ENCODE data around the gene NAP1L1.

NAP1L1 gene

DNA sequence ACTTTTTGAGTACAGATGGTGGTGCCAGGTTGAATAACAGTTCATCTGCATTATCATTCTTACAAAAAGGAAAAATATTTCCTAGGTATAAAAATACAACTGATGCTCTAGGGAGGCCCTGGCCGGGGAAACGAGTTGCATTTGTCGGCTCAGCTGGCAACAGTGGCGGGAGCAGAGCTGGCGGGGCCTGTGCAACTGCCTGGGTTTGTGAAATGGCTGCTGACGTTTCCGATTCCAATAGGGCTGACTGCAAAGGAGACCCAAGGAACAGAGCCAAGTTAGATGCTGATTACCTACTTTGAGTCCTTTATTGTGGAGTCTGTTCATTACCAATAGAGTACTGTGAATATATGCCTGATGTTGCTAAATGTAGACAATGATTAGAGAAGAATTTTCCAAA, 27.2 kb downstream of the NAP1L1 start:
- Histone ChIP-seq H3K9ac (ENCODE audit: low read depth, low read length) (no peak overlapping the region), H3K4me1 (ENCODE audit: control insufficient read depth, insufficient read depth, low read length) (no peaks in the 10 kb centered on the region), H3K4me2 (ENCODE audit: low read length) (no peak overlapping the region), H3K36me3 (ENCODE audit: insufficient read depth, low read length) (peaks cover 98% of the 10 kb centered on the region), H3K9me3 (replicated peaks; ENCODE audit: low read length) (no peaks in the 10 kb centered on the region), H3K4me3 (ENCODE audit: low read length) (no peak overlapping the region), H3K27me3 (ENCODE audit: control insufficient read depth, insufficient read depth, low read length) (no peaks in the 10 kb centered on the region)

DNA sequence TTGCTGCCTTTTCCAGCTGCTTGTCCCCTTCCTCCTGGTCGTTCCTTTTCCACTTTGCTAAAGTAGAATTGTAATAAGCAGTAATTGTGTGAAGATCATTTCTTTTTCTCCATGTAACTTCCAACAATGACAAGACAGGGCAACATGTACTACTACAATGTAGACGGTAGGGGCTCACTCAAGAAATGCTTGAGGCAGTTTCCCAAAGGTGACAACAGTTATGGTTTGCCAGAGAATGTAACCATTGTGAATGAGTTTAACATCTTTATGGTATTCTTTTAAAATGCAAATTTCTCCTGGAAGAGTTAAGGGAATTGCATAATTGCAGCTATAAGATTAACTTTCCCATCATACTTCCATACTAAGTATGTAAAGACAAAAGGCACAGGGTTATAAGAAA, 29.1 kb downstream of the NAP1L1 start:
- Histone ChIP-seq H3K9ac (ENCODE audit: low read depth, low read length) (no peak overlapping the region), H3K36me3 (ENCODE audit: insufficient read depth, low read length) (peaks cover 93% of the 10 kb centered on the region)

GRCh38 chr12:76049575-76050251, 34.8 kb downstream of the NAP1L1 start:
- Histone ChIP-seq H3K36me3 (ENCODE audit: insufficient read depth, low read length) (peaks cover 87% of the 10 kb centered on the region), H3K4me2 (ENCODE audit: low read length) (no peak overlapping the region), H3K9me3 (replicated peaks; ENCODE audit: low read length) (no peaks in the 10 kb centered on the region), H3K9ac (ENCODE audit: low read depth, low read length) (no peak overlapping the region), H3K4me1 (ENCODE audit: control insufficient read depth, insufficient read depth, low read length) (peaks cover 8% of the 10 kb centered on the region), H3K27me3 (ENCODE audit: control insufficient read depth, insufficient read depth, low read length) (no peaks in the 10 kb centered on the region), H3K4me3 (ENCODE audit: low read length) (no peak overlapping the region)

More for the DNA sequence above, 29.1 kb downstream of the NAP1L1 start:
- Histone ChIP-seq H3K4me2 (ENCODE audit: low read length) (no peak overlapping the region), H3K4me3 (ENCODE audit: low read length) (no peak overlapping the region), H3K27me3 (ENCODE audit: control insufficient read depth, insufficient read depth, low read length) (no peaks in the 10 kb centered on the region), H3K9me3 (replicated peaks; ENCODE audit: low read length) (no peaks in the 10 kb centered on the region), H3K4me1 (ENCODE audit: control insufficient read depth, insufficient read depth, low read length) (no peaks in the 10 kb centered on the region)

DNA sequence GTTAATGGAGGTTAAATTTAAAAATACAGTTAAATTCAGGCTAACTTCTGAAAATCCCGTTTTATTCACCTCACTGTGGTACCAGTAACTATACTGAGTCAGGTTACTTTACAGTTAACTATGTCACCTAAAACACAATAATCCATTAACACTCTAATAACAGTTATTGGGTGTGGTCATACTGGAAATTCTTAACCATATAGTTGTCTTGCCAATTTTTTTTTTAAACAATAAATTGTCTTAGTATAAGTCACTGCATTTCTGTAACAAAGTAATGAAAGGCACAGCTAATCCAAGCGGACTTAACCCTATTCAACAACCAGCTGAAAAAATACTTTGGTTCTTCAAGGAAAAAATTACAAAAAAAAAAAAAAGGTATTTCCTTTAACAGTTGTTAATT, 36.7 kb downstream of the NAP1L1 start:
- H3K36me3 ChIP-seq (ENCODE audit: insufficient read depth, low read length): peaks cover 87% of the 10 kb centered on the region
- peaks cover 8% of the 10 kb centered on the region for H3K4me1 ChIP-seq (ENCODE audit: control insufficient read depth, insufficient read depth, low read length)
- H3K9ac ChIP-seq (ENCODE audit: low read depth, low read length): no peak overlapping the region
- H3K4me2 ChIP-seq (ENCODE audit: low read length): no peak overlapping the region
- H3K9me3 ChIP-seq (replicated peaks; ENCODE audit: low read length): no peaks in the 10 kb centered on the region
- H3K4me3 ChIP-seq (ENCODE audit: low read length): no peak overlapping the region
- no peaks in the 10 kb centered on the region for H3K27me3 ChIP-seq (ENCODE audit: control insufficient read depth, insufficient read depth, low read length)

GRCh38 chr12:76047060-76047459, 37.4 kb downstream of the NAP1L1 start:
- no peak overlapping the region for H3K9ac ChIP-seq (ENCODE audit: low read depth, low read length)
- no peak overlapping the region for H3K4me2 ChIP-seq (ENCODE audit: low read length)
- no peak overlapping the region for H3K4me3 ChIP-seq (ENCODE audit: low read length)
- H3K4me1 ChIP-seq (ENCODE audit: control insufficient read depth, insufficient read depth, low read length): peaks cover 8% of the 10 kb centered on the region
- peaks cover 86% of the 10 kb centered on the region for H3K36me3 ChIP-seq (ENCODE audit: insufficient read depth, low read length)
- no peaks in the 10 kb centered on the region for H3K9me3 ChIP-seq (replicated peaks; ENCODE audit: low read length)
- no peaks in the 10 kb centered on the region for H3K27me3 ChIP-seq (ENCODE audit: control insufficient read depth, insufficient read depth, low read length)

- Histone ChIP-seq H3K4me2 (ENCODE audit: low read length) (no peak overlapping the region), H3K27me3 (ENCODE audit: control insufficient read depth, insufficient read depth, low read length) (no peaks in the 10 kb centered on the region), H3K9ac (ENCODE audit: low read depth, low read length) (no peak overlapping the region), H3K4me1 (ENCODE audit: control insufficient read depth, insufficient read depth, low read length) (peaks cover 10% of the 10 kb centered on the region), H3K36me3 (ENCODE audit: insufficient read depth, low read length) (peaks cover 67% of the 10 kb centered on the region), H3K4me3 (ENCODE audit: low read length) (no peak overlapping the region), H3K9me3 (replicated peaks; ENCODE audit: low read length) (no peaks in the 10 kb centered on the region)
Observed at GRCh38 chr12:76043377-76043776, 41.1 kb downstream of the NAP1L1 start.

- Histone ChIP-seq H3K4me1 (ENCODE audit: control insufficient read depth, insufficient read depth, low read length) (peaks cover 17% of the 10 kb centered on the region), H3K27me3 (ENCODE audit: control insufficient read depth, insufficient read depth, low read length) (no peaks in the 10 kb centered on the region), H3K4me2 (ENCODE audit: low read length) (no peak overlapping the region), H3K9me3 (replicated peaks; ENCODE audit: low read length) (no peaks in the 10 kb centered on the region), H3K4me3 (ENCODE audit: low read length) (no peak overlapping the region), H3K36me3 (ENCODE audit: insufficient read depth, low read length) (peaks cover 55% of the 10 kb centered on the region), H3K9ac (ENCODE audit: low read depth, low read length) (no peak overlapping the region)
Observed at GRCh38 chr12:76042147-76042546, 42.3 kb downstream of the NAP1L1 start.

GRCh38 chr12:76041406-76041805, 43.1 kb downstream of the NAP1L1 start:
- Histone ChIP-seq H3K9ac (ENCODE audit: low read depth, low read length) (no peak overlapping the region), H3K36me3 (ENCODE audit: insufficient read depth, low read length) (peaks cover 49% of the 10 kb centered on the region), H3K27me3 (ENCODE audit: control insufficient read depth, insufficient read depth, low read length) (no peaks in the 10 kb centered on the region), H3K4me3 (ENCODE audit: low read length) (no peak overlapping the region), H3K4me1 (ENCODE audit: control insufficient read depth, insufficient read depth, low read length) (peaks cover 17% of the 10 kb centered on the region), H3K9me3 (replicated peaks; ENCODE audit: low read length) (no peaks in the 10 kb centered on the region), H3K4me2 (ENCODE audit: low read length) (no peak overlapping the region)

- Histone ChIP-seq H3K4me1 (ENCODE audit: control insufficient read depth, insufficient read depth, low read length) (peaks cover 17% of the 10 kb centered on the region), H3K4me3 (ENCODE audit: low read length) (no peak overlapping the region), H3K9ac (ENCODE audit: low read depth, low read length) (no peak overlapping the region), H3K27me3 (ENCODE audit: control insufficient read depth, insufficient read depth, low read length) (no peaks in the 10 kb centered on the region), H3K4me2 (ENCODE audit: low read length) (no peak overlapping the region), H3K9me3 (replicated peaks; ENCODE audit: low read length) (no peaks in the 10 kb centered on the region), H3K36me3 (ENCODE audit: insufficient read depth, low read length) (peaks cover 45% of the 10 kb centered on the region)
Observed at GRCh38 chr12:76040461-76040860, 44.0 kb downstream of the NAP1L1 start.

DNA sequence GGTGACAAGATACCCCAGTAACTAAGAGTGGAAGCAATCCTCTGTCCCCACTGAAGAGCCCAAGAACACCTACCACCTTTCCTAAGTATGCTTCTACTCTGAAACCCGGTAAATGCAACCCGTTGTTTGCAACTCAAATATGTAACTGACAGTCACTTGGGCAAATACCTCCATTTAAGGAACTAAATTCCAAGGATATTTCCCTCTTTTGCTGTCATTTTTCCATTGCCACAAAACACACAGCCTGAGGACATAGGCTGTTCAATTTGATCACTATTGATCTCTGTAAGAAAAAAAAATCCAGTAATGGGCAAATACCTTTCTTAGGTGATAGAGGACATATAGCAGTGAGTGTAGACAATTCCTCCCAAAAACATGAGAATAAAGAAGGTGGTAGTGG, 46.3 kb downstream of the NAP1L1 start:
- peaks cover 22% of the 10 kb centered on the region for H3K36me3 ChIP-seq (ENCODE audit: insufficient read depth, low read length)
- no peaks in the 10 kb centered on the region for H3K27me3 ChIP-seq (ENCODE audit: control insufficient read depth, insufficient read depth, low read length)
- peaks cover 35% of the 10 kb centered on the region for H3K4me1 ChIP-seq (ENCODE audit: control insufficient read depth, insufficient read depth, low read length)
- H3K9ac ChIP-seq (ENCODE audit: low read depth, low read length): peak overlapping the region; percentile 29
- H3K4me3 ChIP-seq (ENCODE audit: low read length): no peak overlapping the region
- H3K9me3 ChIP-seq (replicated peaks; ENCODE audit: low read length): no peaks in the 10 kb centered on the region
- H3K4me2 ChIP-seq (ENCODE audit: low read length): no peak overlapping the region

DNA sequence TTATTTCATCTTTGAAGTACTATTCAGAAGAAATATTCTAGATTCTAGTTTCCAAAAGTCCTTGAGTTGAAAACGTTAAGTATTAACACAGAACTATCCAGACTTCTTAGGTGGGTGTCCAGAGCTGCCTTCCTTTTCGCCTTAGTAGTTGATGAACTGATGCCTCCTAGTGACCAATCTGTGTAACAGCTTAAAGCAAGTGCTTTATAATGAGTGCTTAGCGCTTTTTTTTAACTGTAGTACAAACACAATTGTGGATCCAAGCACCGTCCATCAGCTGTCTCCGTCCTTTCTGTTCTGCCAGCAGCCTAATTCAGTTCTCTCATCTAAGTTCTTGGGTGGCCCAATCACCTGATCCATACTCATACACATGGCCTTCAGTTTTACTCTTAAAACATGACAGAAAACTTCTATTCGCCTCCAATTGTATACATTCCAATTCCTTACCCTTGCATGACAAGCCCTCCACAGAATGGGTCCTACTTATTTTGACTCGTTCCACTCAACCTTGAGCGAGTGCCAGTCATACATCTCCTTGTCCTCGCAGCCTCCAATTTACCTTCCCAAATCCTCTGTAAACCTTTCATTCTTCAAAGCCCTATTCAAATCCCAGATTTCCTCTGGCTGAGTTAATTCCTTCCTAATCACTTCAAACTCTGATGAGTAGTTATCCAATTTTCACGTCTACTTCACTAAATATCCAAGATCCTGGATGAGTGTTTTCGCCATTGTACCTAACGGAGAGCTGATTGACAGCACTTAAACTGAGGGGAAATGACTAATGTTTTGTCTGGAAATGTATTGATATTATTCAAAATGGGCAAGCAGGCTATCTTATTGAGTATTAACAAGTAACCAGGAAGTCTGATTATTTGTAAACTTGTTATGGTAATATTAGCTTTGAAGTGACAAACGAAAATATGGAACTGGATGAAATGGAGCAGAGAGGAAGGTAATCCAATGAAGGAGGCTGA, 47.1 kb downstream of the NAP1L1 start:
- Histone ChIP-seq H3K9ac (ENCODE audit: low read depth, low read length) (peak overlapping the region; percentile 29), H3K4me1 (ENCODE audit: control insufficient read depth, insufficient read depth, low read length) (peaks cover 43% of the 10 kb centered on the region), H3K4me2 (ENCODE audit: low read length) (peak overlapping the region; percentile 54), H3K27me3 (ENCODE audit: control insufficient read depth, insufficient read depth, low read length) (no peaks in the 10 kb centered on the region), H3K4me3 (ENCODE audit: low read length) (no peak overlapping the region), H3K9me3 (replicated peaks; ENCODE audit: low read length) (no peaks in the 10 kb centered on the region), H3K36me3 (ENCODE audit: insufficient read depth, low read length) (peaks cover 15% of the 10 kb centered on the region)
